ENCODE data around the gene RAP1GAP2. TPM values are rescaled to one million over a fixed set of nuclear protein-coding genes. Genes with fewer than 3 reads are reported as not detected.

RAP1GAP2 gene
- total RNA-seq, 4 donors from 2014 or later: 0.85 to 2.4 (median 1.5) TPM

DNA sequence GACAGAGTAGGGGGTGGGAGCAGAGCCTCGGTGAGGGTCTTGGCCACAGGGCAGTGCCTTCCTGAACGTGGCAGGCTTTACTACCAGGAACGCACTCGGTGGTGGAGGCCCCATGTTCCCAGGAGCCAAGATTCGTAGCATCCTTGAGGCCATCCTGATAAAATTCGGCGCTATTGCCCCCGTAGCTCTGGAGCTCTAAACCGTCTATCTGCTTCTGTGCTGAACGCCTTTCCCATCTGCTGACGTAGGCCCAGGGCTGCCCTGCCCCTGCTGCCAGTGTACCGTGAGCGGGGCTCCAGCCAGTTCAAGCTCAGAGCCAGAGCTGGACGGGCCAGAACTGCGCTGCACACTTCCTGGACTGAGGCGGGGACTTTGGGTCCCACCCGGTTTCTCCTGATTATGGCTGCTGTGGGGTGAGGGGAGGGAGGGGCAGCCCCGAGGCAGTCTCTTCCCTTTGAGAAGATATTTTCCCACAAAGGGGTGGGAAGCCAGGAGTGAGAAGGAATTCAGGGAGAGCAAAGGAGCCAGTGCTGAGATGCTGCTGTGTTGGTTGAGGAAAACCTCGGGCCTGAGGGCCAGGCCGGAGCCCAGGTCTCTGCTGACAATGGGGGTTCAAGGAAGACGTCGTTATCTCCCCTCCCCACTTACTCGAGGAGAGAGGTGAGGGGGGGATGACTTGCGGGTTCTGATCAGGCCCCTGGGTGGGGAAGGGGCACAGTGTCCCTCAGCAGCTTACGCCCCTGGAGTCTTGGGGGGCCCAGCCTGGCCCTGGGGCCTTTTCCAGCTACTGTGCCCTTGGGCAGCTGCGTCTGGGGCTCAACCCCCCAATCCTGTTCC, 237.7 kb downstream of the RAP1GAP2 start:
- H3K4me1 ChIP-seq: peaks cover 0 to 5% of the 10 kb centered on the region in 2 donors
- intact Hi-C loops (cut with DNase I; ENCODE audit: low total_unique reads): no loop called here
- H3K4me3 ChIP-seq: no peak overlapping the region
- DNase-seq: no peak
- no peaks in the 10 kb centered on the region for H3K36me3 ChIP-seq
- no peaks in the 10 kb centered on the region for H3K9me3 ChIP-seq
- TF ChIP-seq, protein P1, sequence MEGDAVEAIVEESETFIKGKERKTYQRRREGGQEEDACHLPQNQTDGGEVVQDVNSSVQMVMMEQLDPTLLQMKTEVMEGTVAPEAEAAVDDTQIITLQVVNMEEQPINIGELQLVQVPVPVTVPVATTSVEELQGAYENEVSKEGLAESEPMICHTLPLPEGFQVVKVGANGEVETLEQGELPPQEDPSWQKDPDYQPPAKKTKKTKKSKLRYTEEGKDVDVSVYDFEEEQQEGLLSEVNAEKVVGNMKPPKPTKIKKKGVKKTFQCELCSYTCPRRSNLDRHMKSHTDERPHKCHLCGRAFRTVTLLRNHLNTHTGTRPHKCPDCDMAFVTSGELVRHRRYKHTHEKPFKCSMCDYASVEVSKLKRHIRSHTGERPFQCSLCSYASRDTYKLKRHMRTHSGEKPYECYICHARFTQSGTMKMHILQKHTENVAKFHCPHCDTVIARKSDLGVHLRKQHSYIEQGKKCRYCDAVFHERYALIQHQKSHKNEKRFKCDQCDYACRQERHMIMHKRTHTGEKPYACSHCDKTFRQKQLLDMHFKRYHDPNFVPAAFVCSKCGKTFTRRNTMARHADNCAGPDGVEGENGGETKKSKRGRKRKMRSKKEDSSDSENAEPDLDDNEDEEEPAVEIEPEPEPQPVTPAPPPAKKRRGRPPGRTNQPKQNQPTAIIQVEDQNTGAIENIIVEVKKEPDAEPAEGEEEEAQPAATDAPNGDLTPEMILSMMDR (IDR thresholded peaks at IDR 0.05 in 4 of 5, conservative IDR thresholded peaks at IDR 0.05 in 1 of 5): no peak
- TF ChIP-seq POLR2A (IDR thresholded peaks at IDR 0.05): no peak
- ATAC-seq: no peak
- no peak overlapping the region for H3K27ac ChIP-seq
- H3K27me3 ChIP-seq: peaks cover 1 to 6% (median 4%) of the 10 kb centered on the region in 3 donors
- in situ Hi-C loops (cut with MboI; ENCODE audit: low sequenced_read_pairs in 4 of 4): no loop called here

DNA sequence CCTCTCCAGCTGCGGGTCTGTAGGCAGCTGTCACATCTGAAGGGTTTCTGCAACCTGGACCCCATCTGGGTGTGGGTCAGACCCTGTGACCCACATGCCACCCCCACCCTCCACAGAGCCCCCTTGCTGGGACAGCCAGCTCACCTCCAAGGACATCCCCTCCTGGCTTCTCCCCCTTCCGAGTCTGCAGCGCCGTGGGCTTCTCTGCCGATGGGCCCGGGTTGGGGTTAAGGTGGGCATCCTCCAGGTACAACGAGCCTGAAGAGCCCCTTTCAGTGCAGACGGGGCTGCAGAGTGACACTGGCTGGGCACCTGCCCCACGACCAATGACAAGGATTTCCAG, 238.3 kb downstream of the RAP1GAP2 start:
- DNase-seq (no peak), ATAC-seq (no peak)
- no peaks in the 10 kb centered on the region for H3K9me3 ChIP-seq
- in situ Hi-C loops (cut with MboI; ENCODE audit: low sequenced_read_pairs in 4 of 4): no loop called here
- intact Hi-C loops (cut with DNase I; ENCODE audit: low total_unique reads): no loop called here
- no peak for TF ChIP-seq POLR2A (IDR thresholded peaks at IDR 0.05)
- TF ChIP-seq, protein P1 (IDR thresholded peaks at IDR 0.05 in 4 of 5, conservative IDR thresholded peaks at IDR 0.05 in 1 of 5): no peak
- H3K27ac ChIP-seq: no peak overlapping the region
- no peaks in the 10 kb centered on the region for H3K36me3 ChIP-seq
- peaks cover 4 to 6% (median 4%) of the 10 kb centered on the region in 3 donors for H3K27me3 ChIP-seq
- H3K4me3 ChIP-seq: no peak overlapping the region
- H3K4me1 ChIP-seq: peaks cover 0 to 5% of the 10 kb centered on the region in 2 donors

DNA sequence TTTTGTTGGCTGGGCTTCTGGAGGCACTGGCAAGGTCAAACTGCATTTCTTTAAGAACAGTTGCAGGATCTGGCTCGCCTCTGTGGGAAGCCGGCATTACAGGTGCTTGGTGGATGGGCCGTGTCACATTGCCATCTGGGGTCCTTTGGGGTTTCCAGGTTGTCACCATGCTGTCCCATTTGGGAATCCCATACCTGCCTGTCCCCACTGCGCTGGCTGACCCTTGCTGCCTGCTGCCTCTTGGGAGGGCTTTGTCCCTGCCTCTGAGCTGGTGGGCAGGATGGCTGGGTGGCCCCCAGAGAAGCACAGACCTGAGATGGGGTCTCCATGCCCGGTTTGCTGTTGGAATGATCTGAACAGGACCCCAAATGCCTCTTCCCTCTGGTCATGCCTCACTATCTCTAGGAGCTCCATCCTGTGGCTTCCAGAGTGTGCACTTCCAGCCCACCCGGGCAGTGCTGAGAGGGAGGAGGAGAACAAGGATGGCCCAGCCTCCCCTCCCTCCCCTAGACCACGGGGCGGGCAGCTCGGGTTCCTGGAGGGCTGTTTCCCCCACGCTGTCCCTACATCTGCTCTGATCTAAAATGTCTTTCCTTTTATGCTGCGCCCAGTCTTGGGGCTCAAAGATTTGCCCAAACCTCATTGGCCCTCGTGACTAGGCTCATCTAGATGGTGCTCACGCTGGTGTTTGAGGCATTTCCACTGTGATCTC, 239.2 kb downstream of the RAP1GAP2 start:
- TF ChIP-seq POLR2A (IDR thresholded peaks at IDR 0.05): no peak
- TF ChIP-seq, protein P1 (IDR thresholded peaks at IDR 0.05 in 4 of 5, conservative IDR thresholded peaks at IDR 0.05 in 1 of 5): no peak
- no peaks in the 10 kb centered on the region for H3K36me3 ChIP-seq
- H3K27me3 ChIP-seq: peaks cover 4 to 7% (median 6%) of the 10 kb centered on the region in 3 donors
- no peak overlapping the region for H3K4me3 ChIP-seq
- H3K4me1 ChIP-seq: peaks cover 0 to 5% of the 10 kb centered on the region in 2 donors
- H3K27ac ChIP-seq: no peak overlapping the region
- H3K9me3 ChIP-seq: no peaks in the 10 kb centered on the region
- intact Hi-C loops (cut with DNase I; ENCODE audit: low total_unique reads): no loop called here
- in situ Hi-C loops (cut with MboI; ENCODE audit: low sequenced_read_pairs in 4 of 4): no loop called here
- no peak for ATAC-seq
- no peak for DNase-seq

DNA sequence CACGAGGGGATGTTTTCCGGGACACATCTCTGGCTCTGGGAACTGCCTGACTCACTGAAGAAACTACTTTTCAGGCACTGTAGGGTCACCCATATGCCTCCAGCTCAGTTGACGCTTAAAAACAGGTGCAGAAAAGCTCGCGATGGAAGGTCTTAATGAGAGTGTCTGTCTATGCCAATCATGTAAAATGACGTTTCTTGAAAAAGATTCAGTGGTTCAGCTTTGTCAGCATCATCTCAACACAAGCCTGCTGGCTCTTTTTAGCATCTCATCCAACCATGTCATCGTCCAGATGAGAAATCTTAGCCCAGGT, 239.7 kb downstream of the RAP1GAP2 start:
- H3K4me3 ChIP-seq: no peak overlapping the region
- ATAC-seq: no peak
- no peak overlapping the region for H3K27ac ChIP-seq
- in situ Hi-C loops (cut with MboI; ENCODE audit: low sequenced_read_pairs in 4 of 4) (no loop called here), intact Hi-C loops (cut with DNase I; ENCODE audit: low total_unique reads) (no loop called here)
- H3K4me1 ChIP-seq: peaks cover 0 to under 1% of the 10 kb centered on the region in 2 donors
- H3K9me3 ChIP-seq: no peaks in the 10 kb centered on the region
- H3K36me3 ChIP-seq: no peaks in the 10 kb centered on the region
- peaks cover 4 to 9% (median 7%) of the 10 kb centered on the region in 3 donors for H3K27me3 ChIP-seq
- no peak for DNase-seq
- TF ChIP-seq, protein P1 (IDR thresholded peaks at IDR 0.05 in 4 of 5, conservative IDR thresholded peaks at IDR 0.05 in 1 of 5): no peak
- TF ChIP-seq POLR2A (IDR thresholded peaks at IDR 0.05): no peak

Measured in gastrocnemius medialis (tissue), 4 donors.